K562 (cell line): ENCODE results near the gene SLC6A7. TPM values are rescaled to one million over a fixed set of nuclear protein-coding genes. Genes with fewer than 3 reads are reported as not detected.

Experiments used
- ATAC-seq: fragments of 200-7000 bp; cut with Tn5 transposase; 3 replicates; pipeline ENCODE4 v1.9.1; 2020; ENCODE audit warnings: moderate library complexity
- BruUV-seq: library from RNA; stranded (reverse); fragments of 400-500 nt; replicated peaks from 2 replicates; lab custom pipeline; 2021; lab: Mats Ljungman, UMichigan
- CTCF ChIA-PET: fragments of 300-600 bp; formaldehyde crosslinking; extraction: SDS; loops from one replicate; lab custom pipeline; 2021; ENCODE audit warnings: low intra/inter-chr PET ratio; lab: Yijun Ruan, JAX
- POLR2A ChIA-PET: fragments of 300-600, 350-650 bp; sonication (Branson Sonifier 250); formaldehyde crosslinking; extraction: SDS; loops from one replicate; lab custom pipeline; 2021; ENCODE audit warnings: antibody characterized with exemption, inconsistent platforms; lab: Yijun Ruan, JAX
- DNase-seq, 4 experiments: peaks; one replicate each; pipeline versions ENCODE4 v3.0.0 to v3.0.0-alpha.2; 2011 to 2018; ENCODE audit warnings: low spot score in 3 of 4, mixed read lengths in 3 of 4; ENCODE audit errors: extremely low read depth in 1 of 4
- FAIRE-seq: peaks from 2 replicates; lab custom pipeline; 2011; peaks lifted over from hg19 to GRCh38; lab: Jason Lieb, UNC
- H2AFZ ChIP-seq: 2 replicates; pipeline ENCODE4 v1.6.0; 2011; ENCODE audit warnings: low read depth, low read length, control low read depth, inconsistent platforms
- H3K27ac ChIP-seq: fragments of 200-600 bp; 3 replicates; pipeline ENCODE4 v1.8.0; 2011; ENCODE audit warnings: low read depth, mild to moderate bottlenecking, control low read depth, inconsistent platforms, low read length, moderate library complexity, mixed read lengths; ENCODE audit errors: extremely low read depth
- H3K27me3 ChIP-seq, 2 experiments: fragments of 300-600 bp in 1 of 2; 2 replicates in 1 of 2; 3 replicates in 1 of 2; pipeline versions ENCODE4 v1.6.0 to v1.8.0; 2011; ENCODE audit warnings: inconsistent platforms in 2 of 2, low read length in 2 of 2, mild to moderate bottlenecking in 1 of 2, mixed read lengths in 1 of 2, moderate library complexity in 1 of 2; ENCODE audit not compliant: control insufficient read depth in 2 of 2, insufficient read depth in 2 of 2
- H3K36me3 ChIP-seq: fragments of 300-600 bp; 3 replicates; pipeline ENCODE4 v1.8.0; 2011; ENCODE audit warnings: mild to moderate bottlenecking, low read length, inconsistent platforms; ENCODE audit not compliant: control insufficient read depth, insufficient read depth
- H3K4me1 ChIP-seq, 2 experiments: fragments of 200-600 bp in 1 of 2; replicated peaks in 1 of 2; 2 replicates in 1 of 2; 3 replicates in 1 of 2; pipeline versions ENCODE4 v1.5.1 to v1.8.0; 2011; ENCODE audit warnings: inconsistent platforms in 2 of 2, low read length in 2 of 2, mild to moderate bottlenecking in 1 of 2, mixed read lengths in 1 of 2, moderate library complexity in 1 of 2; ENCODE audit not compliant: control insufficient read depth in 2 of 2, insufficient read depth in 2 of 2
- H3K4me2 ChIP-seq: 2 replicates; pipeline ENCODE4 v1.6.1; 2011; ENCODE audit warnings: low read length, control low read depth, inconsistent platforms, mixed read lengths; ENCODE audit not compliant: insufficient read depth
- H3K4me3 ChIP-seq: fragments of 200-600 bp; sonication (generic), shearing (Covaris generic); 2 replicates; pipeline ENCODE4 v1.5.1; 2016; ENCODE audit warnings: control low read depth, inconsistent platforms
- H3K79me2 ChIP-seq: fragments of 200-600 bp; 3 replicates; pipeline ENCODE4 v1.8.0; 2011; ENCODE audit warnings: low read length, inconsistent platforms; ENCODE audit not compliant: control insufficient read depth, insufficient read depth
- H3K9ac ChIP-seq, 2 experiments: 2 replicates each; pipeline versions ENCODE4 v1.6.0 to v1.6.1; 2011; ENCODE audit warnings: low read depth in 2 of 2, low read length in 2 of 2, control low read depth in 1 of 2, inconsistent platforms in 1 of 2, mild to moderate bottlenecking in 1 of 2, mixed read lengths in 1 of 2; ENCODE audit not compliant: insufficient read depth in 1 of 2
- H3K9me1 ChIP-seq: one replicate; pipeline ENCODE4 v1.6.0; 2011; ENCODE audit warnings: inconsistent platforms, mild to moderate bottlenecking, low read length, moderate library complexity; ENCODE audit not compliant: control insufficient read depth, insufficient read depth
- H3K9me3 ChIP-seq: replicated peaks from 2 replicates; pipeline ENCODE4 v1.5.1; 2011; ENCODE audit warnings: low read depth, low read length, inconsistent platforms; ENCODE audit not compliant: control insufficient read depth, insufficient read depth
- H4K20me1 ChIP-seq: replicated peaks from 2 replicates; pipeline ENCODE4 v1.6.1; 2011; ENCODE audit warnings: low read length, inconsistent platforms, mixed read lengths; ENCODE audit not compliant: control insufficient read depth, insufficient read depth
- ARID1B ChIP-seq: fragments of 450-650 bp; IDR thresholded peaks from 2 replicates; pipeline ENCODE4 v1.6.1; 2016; ENCODE audit warnings: antibody characterized with exemption, mild to moderate bottlenecking, inconsistent platforms
- CAMTA2 ChIP-seq: fragments of 250-450 bp; sonication (Bioruptor Pico); conservative IDR thresholded peaks from 2 replicates; pipeline ENCODE4 v1.5.1; 2022
- CUX1 ChIP-seq: fragments of 200-800 bp; sonication (Bioruptor generic); IDR thresholded peaks from 2 replicates; pipeline ENCODE4 v1.6.1; 2016; ENCODE audit warnings: missing genetic modification characterization, missing compliant biosample characterization
- HDAC1 ChIP-seq, 2 experiments: fragments of 450-650 bp; IDR thresholded peaks; 2 replicates each; pipeline ENCODE4 v1.6.1; 2016 to 2017; ENCODE audit warnings: inconsistent platforms in 1 of 2, mild to moderate bottlenecking in 1 of 2, moderate library complexity in 1 of 2
- MBD2 ChIP-seq: sonication (generic); IDR thresholded peaks from 2 replicates; pipeline ENCODE4 v1.6.1; 2016; ENCODE audit warnings: low read depth, borderline replicate concordance
- MCM5 ChIP-seq: fragments of 450-650 bp; IDR thresholded peaks from 2 replicates; pipeline ENCODE4 v1.6.1; 2016; ENCODE audit warnings: low read depth
- ZFX ChIP-seq: sonication (generic); formaldehyde crosslinking; IDR thresholded peaks from 2 replicates; pipeline ENCODE4 v1.8.0; 2022; ENCODE audit warnings: mild to moderate bottlenecking, missing genetic modification reagents, moderate library complexity
- ZNF592 ChIP-seq: fragments of 450-650 bp; IDR thresholded peaks from 2 replicates; pipeline ENCODE4 v1.6.1; 2017; ENCODE audit warnings: antibody characterized with exemption, mild to moderate bottlenecking
- ZNF76 ChIP-seq: fragments of 250-450 bp; sonication (Bioruptor Pico); IDR thresholded peaks from 2 replicates; pipeline ENCODE4 v1.4.0; 2020; ENCODE audit warnings: mild to moderate bottlenecking, moderate library complexity, borderline replicate concordance
- WGBS: fragments of 100-300 bp; shearing (Covaris generic); methylation state at CpG from one replicate; pipeline ENCODE4 v1.1.6; 2016; ENCODE audit warnings: low coverage, mixed read lengths; ENCODE audit not compliant: insufficient coverage; ENCODE audit errors: missing lambda C conversion rate; 5-methylcytosine and 5-hydroxymethylcytosine counted together
- in situ Hi-C: fragments of 300-500 bp; cut with MboI; formaldehyde crosslinking; loops from 4 replicates; pipeline ENCODE4 v1.15.0; 2018; ENCODE audit warnings: inconsistent platforms, mixed read lengths
- intact Hi-C: fragments of 100-400 bp; cut with micrococcal nuclease; formaldehyde crosslinking; loops from 2 replicates; pipeline ENCODE4 v1.14.2; 2022
- polyA plus RNA-seq, 8 experiments: library from polyadenylated mRNA; depleted of rRNA in 4 of 8; stranded (reverse) in 5 of 8; unstranded in 3 of 8; fragments of >200 nt; fragmentation: Nextera tagmentation in 2 of 8; fragmentation: Illumina TruSeq in 1 of 8; extraction: Ambion mirVana in 2 of 8; extraction: Trizol in 1 of 8; gene quantifications; 2 replicates each; pipeline versions ENCODE4 v1.2.1 to v1.2.3, GENCODE V29; 2011 to 2014; ENCODE audit warnings: inconsistent platforms in 1 of 8, missing spikeins in 1 of 8
- total RNA-seq, 7 experiments: library from RNA; depleted of rRNA in 6 of 7; stranded (reverse); fragments of >200 nt in 6 of 7; fragmentation: Illumina TruSeq in 2 of 7; extraction: Trizol in 2 of 7; gene quantifications; 2 replicates each; pipeline versions ENCODE4 v1.2.1 to v1.2.3, GENCODE V29; 2011 to 2021; ENCODE audit warnings: low replicate concordance in 1 of 7
- TF ChIP-seq, protein P1 (sequence below): fragments of 450-650 bp; IDR thresholded peaks from 2 replicates; pipeline ENCODE4 v1.6.1; 2017; ENCODE audit warnings: mild to moderate bottlenecking, moderate library complexity

Gene SLC6A7
- total and polyA plus RNA-seq, 9 of the 15 experiments (the other 6 are each of a cell fraction or from before 2014, with no cell fraction given): not detected

DNA sequence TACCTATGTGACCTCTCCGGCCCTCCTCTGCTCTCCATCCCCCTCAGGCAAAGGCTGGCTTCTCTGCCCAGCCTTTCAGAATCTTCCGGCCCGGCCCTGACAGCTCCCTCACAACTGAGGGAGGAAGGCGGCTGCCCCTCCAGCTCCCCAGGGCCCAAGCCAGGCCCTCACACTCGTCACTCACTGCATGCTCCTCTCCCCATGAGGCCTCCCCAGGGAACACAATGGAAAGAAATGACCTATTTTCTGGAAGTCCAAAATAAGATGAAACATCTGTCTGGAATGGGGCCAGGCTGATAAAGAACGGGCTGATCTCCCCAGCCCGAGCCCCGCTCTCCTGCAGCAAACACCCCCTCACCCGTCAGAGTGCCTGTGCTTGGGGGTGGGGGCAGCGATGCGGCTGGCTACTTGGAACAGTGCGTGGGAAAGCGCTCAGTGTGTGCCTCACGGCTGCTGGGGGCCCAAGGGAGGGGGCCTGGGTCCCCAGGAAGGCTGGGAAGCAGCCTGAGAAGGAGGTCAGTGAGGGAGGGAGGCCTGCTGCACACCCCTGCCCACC is 45.5 kb upstream of the SLC6A7 start:
- H4K20me1 ChIP-seq: no peaks in the 10 kb centered on the region
- peak overlapping the region; percentile 75 for H2AFZ ChIP-seq
- no peak overlapping the region for H3K4me3 ChIP-seq
- intact Hi-C loops: no loop called here
- FAIRE-seq: no peak
- in situ Hi-C loops: no loop called here
- BruUV-seq: no TSS peak
- H3K27me3 ChIP-seq: 0 out of 5 replicates have a peak, but pooled peaks cover 0 to 6% of the 10 kb centered on the region in 2 experiments
- no peaks in the 10 kb centered on the region for H3K79me2 ChIP-seq
- peak; percentile 52 to 64 (median 56) for DNase-seq
- H3K9me1 ChIP-seq: no peaks in the 10 kb centered on the region
- ChIA-PET CTCF (no interaction called here), POLR2A (interaction anchor here (1.0 kb wide), 1 partner anchor 9 kb away, joined by 3 read pairs; no protein-coding TSS in a partner anchor)
- 30% methylated on average over 14 of the region's 14 CpGs for WGBS
- peak overlapping the region in 1 of 2 experiments; percentile 64; a peak in 2 of 4 replicates for H3K9ac ChIP-seq
- H3K4me1 ChIP-seq: peaks cover 27 to 40% of the 10 kb centered on the region in 2 experiments
- peak overlapping the region; percentile 6; the same call in 2 of the 3 replicates for H3K27ac ChIP-seq
- H3K4me2 ChIP-seq: peak overlapping the region; percentile 71; the same call in 1 of the 2 replicates
- ATAC-seq: peak; percentile 14
- no peaks in the 10 kb centered on the region for H3K36me3 ChIP-seq
- no peaks in the 10 kb centered on the region for H3K9me3 ChIP-seq
- 0 out of 4 replicates have a peak, but pooled peaks of 1 of the 2 experiments have one; percentile 9 for TF ChIP-seq HDAC1 (IDR thresholded peaks at IDR 0.05)
- TF ChIP-seq CUX1 (CRISPR knock-in tag): no peak
- TF ChIP-seq CAMTA2 (CRISPR knock-in tag): no peak
- TF ChIP-seq ARID1B: 0 out of 2 replicates have a peak, but pooled peaks have one; percentile 15
- no peak for TF ChIP-seq ZNF592
- TF ChIP-seq, protein P1, sequence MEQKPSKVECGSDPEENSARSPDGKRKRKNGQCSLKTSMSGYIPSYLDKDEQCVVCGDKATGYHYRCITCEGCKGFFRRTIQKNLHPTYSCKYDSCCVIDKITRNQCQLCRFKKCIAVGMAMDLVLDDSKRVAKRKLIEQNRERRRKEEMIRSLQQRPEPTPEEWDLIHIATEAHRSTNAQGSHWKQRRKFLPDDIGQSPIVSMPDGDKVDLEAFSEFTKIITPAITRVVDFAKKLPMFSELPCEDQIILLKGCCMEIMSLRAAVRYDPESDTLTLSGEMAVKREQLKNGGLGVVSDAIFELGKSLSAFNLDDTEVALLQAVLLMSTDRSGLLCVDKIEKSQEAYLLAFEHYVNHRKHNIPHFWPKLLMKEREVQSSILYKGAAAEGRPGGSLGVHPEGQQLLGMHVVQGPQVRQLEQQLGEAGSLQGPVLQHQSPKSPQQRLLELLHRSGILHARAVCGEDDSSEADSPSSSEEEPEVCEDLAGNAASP: no peak
- no peak for TF ChIP-seq MBD2
- TF ChIP-seq ZFX (CRISPR knock-in tag): peak; percentile 32; the same call in 1 of the 2 replicates
- no peak for TF ChIP-seq MCM5
- TF ChIP-seq ZNF76 (CRISPR knock-in tag): no peak
